SW480 (cell line): ENCODE results near the gene DDX1.

Experiments used
- DNase-seq: peaks from one replicate; pipeline ENCODE4 v3.0.0-alpha.2; 2016; ENCODE audit warnings: low spot score

DDX1 gene

DNA sequence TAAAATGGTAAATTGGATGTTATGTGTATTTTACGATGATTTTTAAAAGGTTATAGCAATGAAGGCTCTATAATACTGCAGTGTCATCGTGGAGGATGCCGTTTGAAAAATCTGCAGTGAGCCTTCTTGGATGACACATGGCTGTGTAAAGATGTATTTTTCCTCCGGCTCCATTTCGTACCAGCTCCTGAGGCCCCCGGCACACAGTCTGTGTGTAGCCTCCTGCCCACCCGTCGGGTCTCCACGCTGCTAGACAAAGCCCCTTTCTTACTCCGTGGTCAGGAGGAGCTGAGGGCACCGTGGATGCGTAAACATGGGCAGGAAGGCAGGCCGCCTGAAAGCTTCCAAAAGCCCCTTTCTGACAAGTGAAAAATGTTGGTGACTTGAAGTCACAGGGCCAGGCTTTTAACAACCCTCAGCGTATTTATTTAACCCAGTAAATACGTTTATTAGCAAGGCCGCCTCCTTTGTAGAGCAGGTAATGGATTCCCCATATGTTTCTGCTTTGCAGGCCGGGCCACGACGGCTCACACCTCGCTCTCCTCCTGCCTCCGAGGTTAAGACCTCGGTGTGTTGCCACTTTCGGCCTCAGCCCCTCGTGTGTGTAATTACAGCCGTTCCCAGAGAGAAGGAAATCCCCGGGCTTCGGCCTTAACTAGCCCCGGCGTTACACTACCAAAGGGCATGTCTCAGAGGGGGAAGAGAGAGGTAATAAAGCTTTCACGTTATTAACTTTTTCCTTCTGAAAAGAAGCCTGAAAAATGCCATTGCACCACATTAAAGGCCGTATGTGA, 72.8 kb downstream of the DDX1 start:
- peak; percentile 17 for DNase-seq

GRCh38 chr2:15665067-15665942, 73.6 kb downstream of the DDX1 start:
- DNase-seq: peak; percentile 7

DNA sequence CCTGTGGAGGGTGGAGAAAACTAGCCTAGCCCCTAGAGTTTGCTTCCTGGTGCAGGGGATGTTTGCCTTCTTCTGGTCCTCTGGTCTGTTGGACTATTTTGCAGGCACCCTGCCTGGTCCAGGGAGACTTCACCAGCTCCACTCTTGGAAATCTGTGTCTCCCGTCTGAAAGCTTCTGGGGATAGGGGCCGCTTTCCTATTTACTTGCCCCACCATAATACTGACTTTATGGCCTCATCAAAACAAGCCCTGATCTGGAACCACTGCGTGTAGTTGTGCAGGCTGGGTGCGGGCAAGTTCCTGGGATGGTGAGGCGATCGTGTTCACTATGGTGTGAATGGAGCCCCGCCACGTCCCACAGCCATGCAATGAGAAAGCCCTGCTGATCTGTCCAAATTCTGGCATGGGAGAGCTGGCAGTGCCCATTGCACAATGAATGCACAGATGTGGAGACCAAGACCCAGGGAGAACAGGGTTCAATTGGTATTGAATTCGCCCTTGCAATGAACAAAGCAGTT, 74.3 kb downstream of the DDX1 start:
- DNase-seq: no peak

GRCh38 chr2:15666861-15667808, 75.5 kb downstream of the DDX1 start:
- DNase-seq: no peak

DNA sequence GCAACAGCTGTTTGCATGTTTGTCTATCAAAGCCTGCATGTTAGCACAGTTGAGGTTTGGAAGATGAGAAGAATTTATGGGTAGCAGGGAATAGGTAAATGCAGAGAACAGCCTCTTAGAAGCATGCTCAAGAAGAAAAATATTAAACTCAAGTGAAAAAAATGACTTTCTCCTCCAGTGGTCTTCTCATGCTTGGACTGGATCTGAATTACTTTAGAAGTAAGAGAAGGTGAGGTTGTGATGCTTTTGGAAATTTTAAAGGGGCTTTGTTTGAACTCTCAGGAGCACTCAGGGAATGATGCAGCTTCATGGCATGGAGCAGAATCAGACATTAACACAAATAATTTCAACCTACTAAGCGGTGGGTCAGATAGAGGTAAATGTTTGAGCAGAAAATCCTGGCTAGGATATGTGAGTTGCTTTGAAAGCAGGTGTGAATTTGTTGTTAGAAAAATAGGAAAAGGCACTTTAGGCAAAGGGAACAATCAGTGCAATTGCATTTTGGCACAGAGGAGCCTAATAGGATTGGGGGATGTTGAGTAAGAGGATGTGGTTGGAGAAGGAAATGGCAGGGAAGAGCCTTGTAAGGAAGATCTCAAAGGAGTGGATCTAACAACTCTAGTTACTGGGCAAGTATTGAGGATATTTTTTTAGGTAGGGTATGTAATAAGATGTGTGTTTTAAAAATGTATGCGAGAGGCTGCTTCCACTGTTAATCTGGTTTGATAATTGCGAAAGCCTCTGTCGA, 76.3 kb downstream of the DDX1 start:
- no peak for DNase-seq

DNA sequence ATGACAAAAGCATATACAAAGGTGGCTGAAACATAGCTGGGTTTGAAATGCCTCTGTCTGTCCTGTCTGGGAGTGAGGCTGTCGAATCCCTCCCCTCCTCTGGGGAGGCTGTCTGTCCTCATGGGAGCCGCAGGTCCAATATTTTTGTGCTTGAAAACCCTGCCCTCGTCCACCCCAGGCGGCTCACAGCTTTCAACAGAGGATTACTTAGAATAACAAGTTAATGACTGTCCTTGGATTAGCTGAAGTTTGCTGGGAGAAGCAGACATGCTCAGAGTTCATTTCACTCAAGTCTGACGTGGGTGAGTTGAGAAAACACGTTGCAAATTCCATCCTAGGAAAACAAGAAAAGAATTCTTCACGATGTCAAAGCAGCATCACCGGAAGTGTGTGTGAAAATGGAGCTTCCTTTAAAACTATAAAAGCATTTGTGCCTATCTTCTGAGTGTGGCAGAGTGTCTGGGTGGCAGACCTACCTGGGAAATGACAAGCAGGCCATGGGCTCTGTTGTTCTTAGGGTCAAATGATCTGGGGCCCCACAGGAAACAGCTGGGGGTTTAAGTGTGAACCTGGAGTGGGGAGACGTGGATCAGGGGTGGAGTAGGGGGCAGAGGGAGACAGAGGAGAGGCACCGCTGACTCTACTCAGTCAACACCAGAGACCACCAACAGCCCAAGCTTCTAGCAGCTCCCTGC, 77.1 kb downstream of the DDX1 start:
- DNase-seq: no peak

- DNase-seq: no peak
Observed at GRCh38 chr2:15669375-15669910, 77.8 kb downstream of the DDX1 start.

- DNase-seq: no peak
Observed at GRCh38 chr2:15670469-15670868, 78.8 kb downstream of the DDX1 start.

DNA sequence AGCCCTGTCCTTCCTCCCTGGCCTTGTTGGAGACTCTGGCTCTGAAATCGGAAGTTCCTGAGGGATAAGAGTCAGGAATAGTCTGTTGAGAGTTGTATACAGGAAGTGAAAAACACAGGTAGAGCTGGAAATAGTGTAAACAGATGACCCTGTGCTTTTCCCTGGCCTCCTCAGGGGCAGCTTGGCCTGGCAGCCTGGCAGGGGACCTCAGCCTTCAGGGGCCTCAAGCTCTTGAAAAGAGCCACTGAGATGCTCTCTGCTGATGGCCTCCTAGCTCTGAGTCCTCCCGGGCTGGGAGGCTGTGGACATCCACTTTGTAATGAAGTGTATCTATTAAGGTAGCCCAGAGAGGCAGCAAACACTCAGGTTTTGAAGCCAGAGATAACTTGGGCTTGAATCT, 79.3 kb downstream of the DDX1 start:
- DNase-seq: no peak

GRCh38 chr2:15671409-15671808, 79.7 kb downstream of the DDX1 start:
- DNase-seq: no peak

DNA sequence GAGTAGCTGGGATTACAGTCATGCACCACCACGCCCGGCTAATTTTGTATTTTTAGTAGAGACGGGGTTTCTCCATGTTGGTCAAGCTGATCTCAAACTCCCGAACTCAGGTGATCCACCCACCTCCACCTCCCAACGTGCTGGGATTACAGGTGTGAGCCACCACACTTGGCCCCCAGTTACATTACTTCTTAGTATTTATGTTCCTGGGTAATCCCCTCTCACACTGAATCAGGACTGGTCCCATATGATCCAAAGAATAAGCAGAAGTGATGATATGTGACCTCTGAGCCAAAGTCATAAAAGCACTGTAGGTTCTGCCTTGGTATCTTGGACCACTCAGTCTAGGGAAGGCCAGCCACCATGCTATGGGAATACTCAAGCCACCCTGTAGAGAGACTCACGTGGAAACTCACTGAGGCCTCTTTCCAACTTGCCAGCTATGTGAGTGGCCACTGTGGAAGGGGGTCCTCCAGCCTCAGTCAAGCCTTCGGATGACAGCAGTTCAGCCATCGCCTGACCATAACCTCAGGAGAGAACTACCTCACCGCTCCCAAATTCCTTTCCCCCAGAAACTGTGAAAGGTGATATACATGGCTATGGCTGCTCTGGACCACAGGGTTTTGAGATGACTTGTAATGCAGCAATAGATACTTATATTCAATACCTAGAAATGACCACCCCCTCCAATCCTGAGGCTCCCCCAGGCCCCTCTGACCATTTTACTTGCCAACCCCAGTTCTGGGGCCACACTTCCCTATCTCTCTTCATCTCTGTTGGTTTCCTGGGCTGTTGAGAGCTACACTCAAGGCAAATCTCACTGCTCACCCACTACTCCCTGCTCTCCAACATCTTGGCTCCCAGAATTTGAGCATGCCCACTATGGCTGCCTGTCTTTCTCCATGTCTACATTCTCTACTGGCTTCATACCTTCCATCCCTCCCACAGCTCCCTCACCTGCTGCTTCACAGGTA, 80.5 kb downstream of the DDX1 start:
- DNase-seq: no peak

DNA sequence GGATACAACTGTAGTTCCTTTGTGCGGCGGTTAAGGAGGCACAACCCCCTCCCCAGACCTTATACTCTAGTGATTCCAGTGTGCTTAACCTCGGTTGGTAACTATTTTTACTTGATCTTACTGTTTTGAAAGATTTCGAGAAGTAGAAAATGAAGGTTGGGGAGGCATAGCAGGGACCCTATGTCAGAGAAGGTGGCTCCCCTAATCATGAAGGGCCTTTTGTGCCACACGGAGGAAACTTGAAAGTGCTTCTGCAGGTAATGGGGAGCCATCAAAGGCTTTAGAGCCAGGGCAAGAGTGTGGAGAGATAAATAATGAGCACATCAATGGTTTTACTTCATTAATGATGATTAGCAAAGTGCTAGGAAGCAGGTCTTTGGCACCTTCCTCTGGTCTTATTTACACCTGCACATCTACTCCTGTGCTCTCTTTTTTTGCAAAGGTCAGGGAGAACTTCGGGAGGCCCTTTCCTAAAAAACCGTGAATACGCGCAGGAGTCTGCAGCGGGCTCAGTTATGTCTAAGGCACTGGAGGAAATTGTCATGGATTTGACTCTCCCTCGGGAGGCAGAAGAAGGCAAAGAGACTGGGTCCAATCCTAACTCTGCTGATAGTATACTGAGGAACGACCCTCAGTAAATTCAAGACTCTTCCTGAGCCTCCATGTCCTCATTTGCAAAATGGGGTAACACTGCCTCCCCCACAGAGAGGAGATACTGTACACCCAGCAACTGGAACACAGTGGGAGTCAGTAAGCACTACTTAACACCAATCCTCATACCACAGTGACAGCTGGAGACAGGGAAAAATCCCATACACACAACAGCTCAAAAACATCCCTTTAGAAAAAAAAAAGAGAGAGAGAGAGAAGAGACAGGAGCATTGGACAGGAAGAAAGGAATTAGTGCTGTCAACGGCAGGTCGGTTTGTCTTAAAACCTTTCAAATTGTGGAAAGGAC, 81.6 kb downstream of the DDX1 start:
- no peak for DNase-seq

- DNase-seq: peak; percentile 87
Observed at GRCh38 chr2:15673919-15674636, 82.4 kb downstream of the DDX1 start.

DNA sequence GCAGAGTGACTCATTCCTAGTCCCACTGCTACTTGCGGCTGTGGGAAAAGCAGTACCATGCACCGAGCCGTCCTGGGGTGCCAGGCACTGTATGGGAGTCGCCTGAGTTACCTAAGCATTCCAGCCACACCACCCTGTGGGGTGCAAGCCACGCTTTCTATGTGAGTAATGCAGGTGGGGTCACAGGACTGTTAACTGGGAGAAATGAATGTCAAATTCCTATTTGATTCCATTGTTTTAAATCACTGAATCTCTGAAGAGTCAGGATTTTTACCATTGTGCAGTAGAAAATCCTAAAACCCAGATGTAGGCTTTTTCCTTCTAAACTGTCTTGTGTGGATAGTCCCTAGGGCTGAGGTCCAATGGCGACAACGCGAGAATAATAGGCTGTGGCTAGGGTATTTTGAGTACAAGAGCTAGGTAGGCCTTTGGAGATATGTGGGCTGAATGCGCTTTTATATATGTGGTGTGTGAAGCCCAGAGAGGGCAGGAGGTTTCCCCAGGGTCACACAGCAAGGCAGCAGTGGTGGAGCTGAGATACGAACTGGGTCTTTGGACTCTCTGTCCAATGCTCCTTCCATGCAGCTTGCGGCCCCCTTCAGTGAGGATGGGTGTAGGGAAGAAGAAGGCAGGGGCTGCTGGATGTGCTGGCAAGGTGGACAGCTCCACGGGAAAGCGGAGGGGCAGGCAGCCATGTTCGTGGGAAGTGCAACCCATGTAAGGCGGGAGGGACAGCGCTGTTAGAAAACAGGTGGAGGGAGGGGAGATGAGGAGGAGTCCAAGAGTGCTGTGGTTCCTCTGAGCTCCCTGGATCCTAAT, 83.2 kb downstream of the DDX1 start:
- DNase-seq: peak; percentile 83

DNA sequence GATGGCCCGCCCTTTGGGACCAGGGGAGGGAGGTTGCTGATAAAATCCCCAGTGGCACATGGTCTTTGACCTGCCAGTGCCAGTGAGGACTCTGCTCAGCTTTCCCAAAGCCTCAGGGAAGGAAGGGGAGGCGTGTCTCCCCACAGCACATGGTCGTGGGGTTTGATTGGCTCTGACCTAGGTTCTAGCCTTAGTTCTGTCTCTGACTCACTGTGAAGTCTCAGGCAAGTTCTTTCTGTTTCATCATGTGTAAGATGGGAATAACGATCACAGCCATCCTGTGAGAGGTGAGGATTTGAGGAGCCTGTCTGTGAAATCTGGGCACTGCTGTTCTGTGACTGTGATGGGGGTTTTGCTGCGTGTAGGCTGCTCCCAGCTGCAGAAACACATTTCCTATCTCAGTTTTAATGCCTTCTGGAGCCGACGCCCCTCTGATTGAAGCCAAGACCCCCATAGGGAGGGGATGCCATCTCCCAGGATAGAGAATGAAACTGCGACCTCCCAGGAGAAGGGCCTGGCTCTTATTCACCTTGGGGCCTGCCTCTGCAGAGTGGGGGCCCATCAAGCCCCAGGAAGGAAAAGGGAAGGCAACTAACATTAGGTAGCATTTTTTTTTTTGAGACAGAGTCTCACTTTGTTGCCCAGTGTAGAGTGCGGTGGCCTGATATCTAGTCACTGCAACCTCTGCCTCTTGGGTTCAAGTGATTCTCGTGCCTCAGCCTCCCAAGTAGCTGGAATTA, 84.0 kb downstream of the DDX1 start:
- DNase-seq: peak; percentile 56
